Left ventricle myocardium inferior (tissue), 1 donor: Measurements from ENCODE around the gene HS6ST1. TPM values are rescaled to one million over a fixed set of nuclear protein-coding genes. Genes with fewer than 3 reads are reported as not detected.

Experiments used
- DNase-seq: peaks from one replicate; pipeline ENCODE4 v3.0.0-alpha.2; 2020
- H3K27ac ChIP-seq: fragments of 200-600 bp; replicated peaks from 2 replicates; pipeline ENCODE4 v1.8.0; 2021
- H3K27me3 ChIP-seq: fragments of 200-600 bp; 2 replicates; pipeline ENCODE4 v1.8.0; 2021; ENCODE audit warnings: low read depth
- H3K36me3 ChIP-seq: fragments of 200-600 bp; 2 replicates; pipeline ENCODE4 v1.8.0; 2021
- H3K4me1 ChIP-seq: fragments of 200-600 bp; 2 replicates; pipeline ENCODE4 v1.8.0; 2021
- H3K4me3 ChIP-seq: fragments of 200-600 bp; 2 replicates; pipeline ENCODE4 v1.8.0; 2021; ENCODE audit warnings: mild to moderate bottlenecking, moderate library complexity
- H3K9me3 ChIP-seq: fragments of 200-600 bp; replicated peaks from 2 replicates; pipeline ENCODE4 v1.8.0; 2021
- CTCF ChIP-seq: fragments of 200-600 bp; IDR thresholded peaks from 2 replicates; pipeline ENCODE4 v1.8.0; 2021; ENCODE audit warnings: antibody characterized with exemption, mild to moderate bottlenecking, borderline replicate concordance
- intact Hi-C: fragments of 100-400 bp; cut with micrococcal nuclease; formaldehyde crosslinking; loops from one replicate; pipeline ENCODE4 v1.11.0; 2022
- total RNA-seq: library from RNA; stranded (reverse); fragmentation: NEBNext Ultra II Directional; extraction: Animal tissue kit (Norgen Biotek cat#: 25700); gene quantifications from one replicate; pipeline ENCODE4 v1.2.1, GENCODE V29; 2021
- donor health status: DM: no; HTN: yes; CAD: no; lungs with severe emphysema.

Gene HS6ST1
- total RNA-seq, 1 donor from 2014 or later: 26.7 TPM

GRCh38 chr2:128310094-128310716, 8.5 kb downstream of the HS6ST1 start:
- Histone ChIP-seq H3K27ac (no peak overlapping the region), H3K9me3 (no peaks in the 10 kb centered on the region), H3K36me3 (no peaks in the 10 kb centered on the region), H3K4me1 (peaks cover 88% of the 10 kb centered on the region), H3K4me3 (no peak overlapping the region), H3K27me3 (no peaks in the 10 kb centered on the region)
- intact Hi-C loops: no loop called here
- TF ChIP-seq CTCF: no peak
- peak; percentile 7 for DNase-seq

- Histone ChIP-seq H3K4me3 (no peak overlapping the region), H3K27me3 (no peaks in the 10 kb centered on the region), H3K27ac (no peak overlapping the region), H3K4me1 (peaks cover 90% of the 10 kb centered on the region), H3K9me3 (no peaks in the 10 kb centered on the region), H3K36me3 (no peaks in the 10 kb centered on the region)
- TF ChIP-seq CTCF: no peak
- peak; percentile 50 for DNase-seq
- intact Hi-C loops: no loop called here
These were observed 9.2 kb downstream of the HS6ST1 start for GRCh38 chr2:128309280-128310093.

- Histone ChIP-seq H3K36me3 (no peaks in the 10 kb centered on the region), H3K27ac (no peak overlapping the region), H3K4me1 (peaks cover 90% of the 10 kb centered on the region), H3K9me3 (no peaks in the 10 kb centered on the region), H3K27me3 (no peaks in the 10 kb centered on the region), H3K4me3 (no peak overlapping the region)
- intact Hi-C loops: no loop called here
- TF ChIP-seq CTCF: no peak
- DNase-seq: peak; percentile 3
These were observed 9.8 kb downstream of the HS6ST1 start for GRCh38 chr2:128308889-128309279.

- Histone ChIP-seq H3K9me3 (no peaks in the 10 kb centered on the region), H3K4me1 (peaks cover 86% of the 10 kb centered on the region), H3K4me3 (no peak overlapping the region), H3K27ac (no peak overlapping the region), H3K27me3 (no peaks in the 10 kb centered on the region), H3K36me3 (no peaks in the 10 kb centered on the region)
- peak; percentile 52 for DNase-seq
- TF ChIP-seq CTCF: no peak
- intact Hi-C loops: no loop called here
These were observed 10.4 kb downstream of the HS6ST1 start for GRCh38 chr2:128308284-128308731.

GRCh38 chr2:128307595-128307994, 11.1 kb downstream of the HS6ST1 start:
- no peak for TF ChIP-seq CTCF
- Histone ChIP-seq H3K4me3 (no peak overlapping the region), H3K27ac (no peak overlapping the region), H3K9me3 (no peaks in the 10 kb centered on the region), H3K36me3 (no peaks in the 10 kb centered on the region), H3K27me3 (no peaks in the 10 kb centered on the region), H3K4me1 (peaks cover 88% of the 10 kb centered on the region)
- peak; percentile 13 for DNase-seq
- intact Hi-C loops: no loop called here
